WTC11 (cell line): ENCODE measurements around the gene OR2A14. TPM values are rescaled to one million over a fixed set of nuclear protein-coding genes. Genes with fewer than 3 reads are reported as not detected.

Experiments
- ATAC-seq: fragments of 200-7000 bp; cut with Tn5 transposase; 2 replicates; pipeline ENCODE4 v1.10.0; 2021; ENCODE audit warnings: mild to moderate bottlenecking, moderate library complexity
- CTCF ChIA-PET: fragments of 300-600 bp; sonication (Branson Sonifier 250); formaldehyde crosslinking; loops from one replicate; lab custom pipeline; 2021; ENCODE audit warnings: antibody characterized with exemption; lab: Charles Lee
- POLR2A ChIA-PET: fragments of 350-600 bp; sonication (Branson Sonifier 250); formaldehyde crosslinking; loops from one replicate; lab custom pipeline; 2021; ENCODE audit warnings: antibody characterized with exemption; lab: Charles Lee
- DNase-seq: peaks from one replicate; pipeline ENCODE4 v3.0.0; 2021; ENCODE audit warnings: low spot score
- H3K27ac Mint-ChIP-seq: 2 replicates; pipeline ENCODE4 v1.8.0; 2021; ENCODE audit warnings: mixed read lengths
- H3K27me3 Mint-ChIP-seq: 2 replicates; pipeline ENCODE4 v1.8.0; 2021; ENCODE audit warnings: low read depth, mild to moderate bottlenecking, moderate library complexity, mixed read lengths
- H3K36me3 Mint-ChIP-seq: 2 replicates; pipeline ENCODE4 v1.8.0; 2021; ENCODE audit warnings: mixed read lengths
- H3K4me1 Mint-ChIP-seq: 2 replicates; pipeline ENCODE4 v1.8.0; 2022; ENCODE audit warnings: mixed read lengths
- H3K4me3 Mint-ChIP-seq: 2 replicates; pipeline ENCODE4 v1.8.0; 2021; ENCODE audit warnings: mild to moderate bottlenecking, moderate library complexity, mixed read lengths
- H3K9me3 Mint-ChIP-seq: 2 replicates; pipeline ENCODE4 v1.8.0; 2021; ENCODE audit warnings: mixed read lengths
- CREB1 ChIP-seq: sonication (generic); formaldehyde crosslinking; IDR thresholded peaks from 2 replicates; pipeline ENCODE4 v1.8.0; 2023; ENCODE audit warnings: mild to moderate bottlenecking, missing genetic modification reagents
- ESRRA ChIP-seq: sonication (generic); formaldehyde crosslinking; IDR thresholded peaks from 2 replicates; pipeline ENCODE4 v1.8.1; 2022; ENCODE audit warnings: mild to moderate bottlenecking, missing genetic modification reagents, borderline replicate concordance
- IRF1 ChIP-seq: sonication (generic); formaldehyde crosslinking; IDR thresholded peaks from 2 replicates; pipeline ENCODE4 v1.8.0; 2023; ENCODE audit warnings: missing genetic modification reagents
- JAZF1 ChIP-seq: fragments of 250-450 bp; sonication (Bioruptor Pico); IDR thresholded peaks from 2 replicates; pipeline ENCODE4 v1.9.0; 2021; ENCODE audit warnings: moderate library complexity, mild to moderate bottlenecking, inconsistent platforms
- MXD4 ChIP-seq: fragments of 250-450 bp; sonication (Bioruptor Pico); IDR thresholded peaks from 2 replicates; pipeline ENCODE4 v1.8.0; 2021; ENCODE audit warnings: mild to moderate bottlenecking, moderate library complexity, borderline replicate concordance
- NFATC4 ChIP-seq: fragments of 250-450 bp; sonication (Bioruptor Pico); IDR thresholded peaks from 2 replicates; pipeline ENCODE4 v1.9.0; 2021; ENCODE audit warnings: mild to moderate bottlenecking
- NR2C2 ChIP-seq: sonication (generic); formaldehyde crosslinking; IDR thresholded peaks from 2 replicates; pipeline ENCODE4 v1.8.0; 2022; ENCODE audit warnings: mild to moderate bottlenecking, missing genetic modification reagents
- NR3C1 ChIP-seq: sonication (generic); formaldehyde crosslinking; conservative IDR thresholded peaks from 2 replicates; pipeline ENCODE4 v1.8.1; 2023; ENCODE audit warnings: low read depth, mild to moderate bottlenecking, missing genetic modification reagents
- PREB ChIP-seq: sonication (generic); formaldehyde crosslinking; IDR thresholded peaks from 2 replicates; pipeline ENCODE4 v1.8.1; 2022; ENCODE audit warnings: mild to moderate bottlenecking, missing genetic modification reagents, moderate library complexity, borderline replicate concordance
- STAT6 ChIP-seq: sonication (generic); formaldehyde crosslinking; conservative IDR thresholded peaks from 2 replicates; pipeline ENCODE4 v1.8.1; 2023; ENCODE audit warnings: mild to moderate bottlenecking, low read depth, missing genetic modification reagents, moderate library complexity
- TEAD4 ChIP-seq: sonication (generic); formaldehyde crosslinking; IDR thresholded peaks from 2 replicates; pipeline ENCODE4 v1.8.0; 2022; ENCODE audit warnings: mild to moderate bottlenecking, missing genetic modification reagents
- ZNF138 ChIP-seq: sonication (generic); formaldehyde crosslinking; conservative IDR thresholded peaks from 2 replicates; pipeline ENCODE4 v1.8.1; 2022; ENCODE audit warnings: mild to moderate bottlenecking, moderate library complexity, missing genetic modification reagents
- ZNF219 ChIP-seq: sonication (generic); formaldehyde crosslinking; IDR thresholded peaks from 2 replicates; pipeline ENCODE4 v1.8.0; 2023; ENCODE audit warnings: missing genetic modification reagents, mild to moderate bottlenecking, borderline replicate concordance
- ZNF232 ChIP-seq: sonication (generic); formaldehyde crosslinking; IDR thresholded peaks from 2 replicates; pipeline ENCODE4 v1.8.0; 2022; ENCODE audit warnings: mild to moderate bottlenecking, missing genetic modification reagents
- ZNF317 ChIP-seq: sonication (generic); formaldehyde crosslinking; IDR thresholded peaks from 2 replicates; pipeline ENCODE4 v1.8.1; 2023; ENCODE audit warnings: low read depth, mild to moderate bottlenecking, moderate library complexity, missing genetic modification reagents, borderline replicate concordance
- total RNA-seq: library from RNA; stranded (reverse); gene quantifications from 3 replicates; pipeline ENCODE4 v1.2.3, GENCODE V29; 2021
- TF ChIP-seq, protein P1 (sequence below): sonication (generic); formaldehyde crosslinking; IDR thresholded peaks from 2 replicates; pipeline ENCODE4 v1.8.1; 2023; ENCODE audit warnings: mild to moderate bottlenecking, missing genetic modification reagents, moderate library complexity
- TF ChIP-seq, protein P2 (sequence below): sonication (generic); formaldehyde crosslinking; IDR thresholded peaks from 2 replicates; pipeline ENCODE4 v1.8.0; 2023; ENCODE audit warnings: missing genetic modification reagents, mild to moderate bottlenecking, borderline replicate concordance
- TF ChIP-seq, protein P3 (sequence below): sonication (generic); formaldehyde crosslinking; IDR thresholded peaks from 2 replicates; pipeline ENCODE4 v1.8.1; 2023; ENCODE audit warnings: mild to moderate bottlenecking, missing genetic modification reagents, borderline replicate concordance
- TF ChIP-seq, protein P4 (sequence below): sonication (generic); formaldehyde crosslinking; IDR thresholded peaks from 2 replicates; pipeline ENCODE4 v1.8.0; 2023; ENCODE audit warnings: mild to moderate bottlenecking, missing genetic modification reagents

The OR2A14 gene
- total RNA-seq, 1 experiment from 2014 or later, result not detected

GRCh38 chr7:144133307-144133706, 10.3 kb downstream of the OR2A14 start (continued):
- TF ChIP-seq MXD4 (no peak), JAZF1 (CRISPR knock-in tag) (no peak), ZNF232 (CRISPR knock-in tag) (no peak)
- TF ChIP-seq, protein P1, sequence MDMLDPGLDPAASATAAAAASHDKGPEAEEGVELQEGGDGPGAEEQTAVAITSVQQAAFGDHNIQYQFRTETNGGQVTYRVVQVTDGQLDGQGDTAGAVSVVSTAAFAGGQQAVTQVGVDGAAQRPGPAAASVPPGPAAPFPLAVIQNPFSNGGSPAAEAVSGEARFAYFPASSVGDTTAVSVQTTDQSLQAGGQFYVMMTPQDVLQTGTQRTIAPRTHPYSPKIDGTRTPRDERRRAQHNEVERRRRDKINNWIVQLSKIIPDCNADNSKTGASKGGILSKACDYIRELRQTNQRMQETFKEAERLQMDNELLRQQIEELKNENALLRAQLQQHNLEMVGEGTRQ (CRISPR knock-in tag), result no peak
- TF ChIP-seq, protein P2, sequence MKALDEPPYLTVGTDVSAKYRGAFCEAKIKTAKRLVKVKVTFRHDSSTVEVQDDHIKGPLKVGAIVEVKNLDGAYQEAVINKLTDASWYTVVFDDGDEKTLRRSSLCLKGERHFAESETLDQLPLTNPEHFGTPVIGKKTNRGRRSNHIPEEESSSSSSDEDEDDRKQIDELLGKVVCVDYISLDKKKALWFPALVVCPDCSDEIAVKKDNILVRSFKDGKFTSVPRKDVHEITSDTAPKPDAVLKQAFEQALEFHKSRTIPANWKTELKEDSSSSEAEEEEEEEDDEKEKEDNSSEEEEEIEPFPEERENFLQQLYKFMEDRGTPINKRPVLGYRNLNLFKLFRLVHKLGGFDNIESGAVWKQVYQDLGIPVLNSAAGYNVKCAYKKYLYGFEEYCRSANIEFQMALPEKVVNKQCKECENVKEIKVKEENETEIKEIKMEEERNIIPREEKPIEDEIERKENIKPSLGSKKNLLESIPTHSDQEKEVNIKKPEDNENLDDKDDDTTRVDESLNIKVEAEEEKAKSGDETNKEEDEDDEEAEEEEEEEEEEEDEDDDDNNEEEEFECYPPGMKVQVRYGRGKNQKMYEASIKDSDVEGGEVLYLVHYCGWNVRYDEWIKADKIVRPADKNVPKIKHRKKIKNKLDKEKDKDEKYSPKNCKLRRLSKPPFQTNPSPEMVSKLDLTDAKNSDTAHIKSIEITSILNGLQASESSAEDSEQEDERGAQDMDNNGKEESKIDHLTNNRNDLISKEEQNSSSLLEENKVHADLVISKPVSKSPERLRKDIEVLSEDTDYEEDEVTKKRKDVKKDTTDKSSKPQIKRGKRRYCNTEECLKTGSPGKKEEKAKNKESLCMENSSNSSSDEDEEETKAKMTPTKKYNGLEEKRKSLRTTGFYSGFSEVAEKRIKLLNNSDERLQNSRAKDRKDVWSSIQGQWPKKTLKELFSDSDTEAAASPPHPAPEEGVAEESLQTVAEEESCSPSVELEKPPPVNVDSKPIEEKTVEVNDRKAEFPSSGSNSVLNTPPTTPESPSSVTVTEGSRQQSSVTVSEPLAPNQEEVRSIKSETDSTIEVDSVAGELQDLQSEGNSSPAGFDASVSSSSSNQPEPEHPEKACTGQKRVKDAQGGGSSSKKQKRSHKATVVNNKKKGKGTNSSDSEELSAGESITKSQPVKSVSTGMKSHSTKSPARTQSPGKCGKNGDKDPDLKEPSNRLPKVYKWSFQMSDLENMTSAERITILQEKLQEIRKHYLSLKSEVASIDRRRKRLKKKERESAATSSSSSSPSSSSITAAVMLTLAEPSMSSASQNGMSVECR (CRISPR knock-in tag), result no peak

GRCh38 chr7:144134116-144134515, 11.1 kb downstream of the OR2A14 start:
- no peak overlapping the region for H3K4me3 Mint-ChIP-seq
- CTCF ChIA-PET, result no interaction called here
- H3K9me3 Mint-ChIP-seq, result no peaks in the 10 kb centered on the region
- DNase-seq, result no peak
- no peaks in the 10 kb centered on the region; the same call in 1 of the 2 replicates for H3K27me3 Mint-ChIP-seq
- POLR2A ChIA-PET, result no interaction called here
- no peak; the same call in none of the 2 replicates for ATAC-seq
- H3K36me3 Mint-ChIP-seq, result no peaks in the 10 kb centered on the region
- H3K27ac Mint-ChIP-seq, result no peak overlapping the region
- H3K4me1 Mint-ChIP-seq, result 0 out of 2 replicates have a peak, but pooled peaks cover 2% of the 10 kb centered on the region
- no peak for TF ChIP-seq JAZF1 (CRISPR knock-in tag)
- no peak for TF ChIP-seq NR2C2 (CRISPR knock-in tag)
- TF ChIP-seq TEAD4 (CRISPR knock-in tag), result no peak
- TF ChIP-seq ZNF219 (CRISPR knock-in tag), result no peak
- no peak for TF ChIP-seq ZNF317
- TF ChIP-seq CREB1, result no peak
- TF ChIP-seq STAT6, result no peak
- TF ChIP-seq PREB (CRISPR knock-in tag), result no peak
- no peak for TF ChIP-seq NFATC4 (CRISPR knock-in tag)
- no peak for TF ChIP-seq ESRRA (CRISPR knock-in tag)
- TF ChIP-seq, protein P3, sequence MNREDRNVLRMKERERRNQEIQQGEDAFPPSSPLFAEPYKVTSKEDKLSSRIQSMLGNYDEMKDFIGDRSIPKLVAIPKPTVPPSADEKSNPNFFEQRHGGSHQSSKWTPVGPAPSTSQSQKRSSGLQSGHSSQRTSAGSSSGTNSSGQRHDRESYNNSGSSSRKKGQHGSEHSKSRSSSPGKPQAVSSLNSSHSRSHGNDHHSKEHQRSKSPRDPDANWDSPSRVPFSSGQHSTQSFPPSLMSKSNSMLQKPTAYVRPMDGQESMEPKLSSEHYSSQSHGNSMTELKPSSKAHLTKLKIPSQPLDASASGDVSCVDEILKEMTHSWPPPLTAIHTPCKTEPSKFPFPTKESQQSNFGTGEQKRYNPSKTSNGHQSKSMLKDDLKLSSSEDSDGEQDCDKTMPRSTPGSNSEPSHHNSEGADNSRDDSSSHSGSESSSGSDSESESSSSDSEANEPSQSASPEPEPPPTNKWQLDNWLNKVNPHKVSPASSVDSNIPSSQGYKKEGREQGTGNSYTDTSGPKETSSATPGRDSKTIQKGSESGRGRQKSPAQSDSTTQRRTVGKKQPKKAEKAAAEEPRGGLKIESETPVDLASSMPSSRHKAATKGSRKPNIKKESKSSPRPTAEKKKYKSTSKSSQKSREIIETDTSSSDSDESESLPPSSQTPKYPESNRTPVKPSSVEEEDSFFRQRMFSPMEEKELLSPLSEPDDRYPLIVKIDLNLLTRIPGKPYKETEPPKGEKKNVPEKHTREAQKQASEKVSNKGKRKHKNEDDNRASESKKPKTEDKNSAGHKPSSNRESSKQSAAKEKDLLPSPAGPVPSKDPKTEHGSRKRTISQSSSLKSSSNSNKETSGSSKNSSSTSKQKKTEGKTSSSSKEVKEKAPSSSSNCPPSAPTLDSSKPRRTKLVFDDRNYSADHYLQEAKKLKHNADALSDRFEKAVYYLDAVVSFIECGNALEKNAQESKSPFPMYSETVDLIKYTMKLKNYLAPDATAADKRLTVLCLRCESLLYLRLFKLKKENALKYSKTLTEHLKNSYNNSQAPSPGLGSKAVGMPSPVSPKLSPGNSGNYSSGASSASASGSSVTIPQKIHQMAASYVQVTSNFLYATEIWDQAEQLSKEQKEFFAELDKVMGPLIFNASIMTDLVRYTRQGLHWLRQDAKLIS (CRISPR knock-in tag), result no peak
- no peak for TF ChIP-seq NR3C1 (CRISPR knock-in tag)
- no peak for TF ChIP-seq ZNF138 (CRISPR knock-in tag)
- TF ChIP-seq IRF1 (CRISPR knock-in tag), result no peak
- TF ChIP-seq, protein P4, sequence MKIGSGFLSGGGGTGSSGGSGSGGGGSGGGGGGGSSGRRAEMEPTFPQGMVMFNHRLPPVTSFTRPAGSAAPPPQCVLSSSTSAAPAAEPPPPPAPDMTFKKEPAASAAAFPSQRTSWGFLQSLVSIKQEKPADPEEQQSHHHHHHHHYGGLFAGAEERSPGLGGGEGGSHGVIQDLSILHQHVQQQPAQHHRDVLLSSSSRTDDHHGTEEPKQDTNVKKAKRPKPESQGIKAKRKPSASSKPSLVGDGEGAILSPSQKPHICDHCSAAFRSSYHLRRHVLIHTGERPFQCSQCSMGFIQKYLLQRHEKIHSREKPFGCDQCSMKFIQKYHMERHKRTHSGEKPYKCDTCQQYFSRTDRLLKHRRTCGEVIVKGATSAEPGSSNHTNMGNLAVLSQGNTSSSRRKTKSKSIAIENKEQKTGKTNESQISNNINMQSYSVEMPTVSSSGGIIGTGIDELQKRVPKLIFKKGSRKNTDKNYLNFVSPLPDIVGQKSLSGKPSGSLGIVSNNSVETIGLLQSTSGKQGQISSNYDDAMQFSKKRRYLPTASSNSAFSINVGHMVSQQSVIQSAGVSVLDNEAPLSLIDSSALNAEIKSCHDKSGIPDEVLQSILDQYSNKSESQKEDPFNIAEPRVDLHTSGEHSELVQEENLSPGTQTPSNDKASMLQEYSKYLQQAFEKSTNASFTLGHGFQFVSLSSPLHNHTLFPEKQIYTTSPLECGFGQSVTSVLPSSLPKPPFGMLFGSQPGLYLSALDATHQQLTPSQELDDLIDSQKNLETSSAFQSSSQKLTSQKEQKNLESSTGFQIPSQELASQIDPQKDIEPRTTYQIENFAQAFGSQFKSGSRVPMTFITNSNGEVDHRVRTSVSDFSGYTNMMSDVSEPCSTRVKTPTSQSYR (CRISPR knock-in tag), result no peak
